Measurements from ENCODE around the gene REEP3.

Gene REEP3

GRCh38 chr10:63670291-63670898 lies 149.2 kb downstream of the REEP3 start:
- no peak for DNase-seq

- DNase-seq = no peak
Observed at GRCh38 chr10:63671317-63671937, 150.2 kb downstream of the REEP3 start.

- DNase-seq = no peak
Observed at GRCh38 chr10:63672491-63672890, 151.3 kb downstream of the REEP3 start.

GRCh38 chr10:63673246-63673645 lies 152.0 kb downstream of the REEP3 start:
- no peak for DNase-seq

- DNase-seq = no peak
Observed at GRCh38 chr10:63673846-63674245, 152.6 kb downstream of the REEP3 start.

All from bone marrow (tissue), 2 donors.